IgD-negative memory B cell (primary cell): ENCODE data around the gene RARG. TPM values are rescaled to one million over a fixed set of nuclear protein-coding genes. Genes with fewer than 3 reads are reported as not detected.
A peak's percentile ranks its signal among the peaks of the same experiment; 100 is the strongest.

Experiments used
- H3K27ac Mint-ChIP-seq, 3 donors: one replicate each; pipeline ENCODE4 v1.8.0; 2020 to 2022; ENCODE audit warnings: mild to moderate bottlenecking in 3 of 3, mixed read lengths in 3 of 3, moderate library complexity in 1 of 3
- H3K27me3 Mint-ChIP-seq: one replicate; pipeline ENCODE4 v1.8.0; 2021; ENCODE audit warnings: mixed read lengths
- H3K36me3 Mint-ChIP-seq: one replicate; pipeline ENCODE4 v1.8.0; 2020; ENCODE audit warnings: mild to moderate bottlenecking, mixed read lengths
- H3K4me1 Mint-ChIP-seq, 3 donors: one replicate each; pipeline ENCODE4 v1.8.0; 2020 to 2022; ENCODE audit warnings: mixed read lengths in 3 of 3, mild to moderate bottlenecking in 1 of 3
- H3K4me3 Mint-ChIP-seq, 4 donors: one replicate each; pipeline ENCODE4 v1.8.0; 2020 to 2022; ENCODE audit warnings: mild to moderate bottlenecking in 4 of 4, mixed read lengths in 4 of 4, moderate library complexity in 3 of 4
- H3K9me3 Mint-ChIP-seq, 3 donors: one replicate each; pipeline ENCODE4 v1.8.0; 2020 to 2021; ENCODE audit warnings: mixed read lengths in 3 of 3, mild to moderate bottlenecking in 1 of 3
- polyA plus RNA-seq: library from polyadenylated mRNA; unstranded; fragments of 300-500 nt; fragmentation: Illumina TruSeq; gene quantifications from one replicate; pipeline ENCODE4 v1.2.3, GENCODE V29; 2021

The RARG gene
- 4.8 TPM for polyA plus RNA-seq

DNA sequence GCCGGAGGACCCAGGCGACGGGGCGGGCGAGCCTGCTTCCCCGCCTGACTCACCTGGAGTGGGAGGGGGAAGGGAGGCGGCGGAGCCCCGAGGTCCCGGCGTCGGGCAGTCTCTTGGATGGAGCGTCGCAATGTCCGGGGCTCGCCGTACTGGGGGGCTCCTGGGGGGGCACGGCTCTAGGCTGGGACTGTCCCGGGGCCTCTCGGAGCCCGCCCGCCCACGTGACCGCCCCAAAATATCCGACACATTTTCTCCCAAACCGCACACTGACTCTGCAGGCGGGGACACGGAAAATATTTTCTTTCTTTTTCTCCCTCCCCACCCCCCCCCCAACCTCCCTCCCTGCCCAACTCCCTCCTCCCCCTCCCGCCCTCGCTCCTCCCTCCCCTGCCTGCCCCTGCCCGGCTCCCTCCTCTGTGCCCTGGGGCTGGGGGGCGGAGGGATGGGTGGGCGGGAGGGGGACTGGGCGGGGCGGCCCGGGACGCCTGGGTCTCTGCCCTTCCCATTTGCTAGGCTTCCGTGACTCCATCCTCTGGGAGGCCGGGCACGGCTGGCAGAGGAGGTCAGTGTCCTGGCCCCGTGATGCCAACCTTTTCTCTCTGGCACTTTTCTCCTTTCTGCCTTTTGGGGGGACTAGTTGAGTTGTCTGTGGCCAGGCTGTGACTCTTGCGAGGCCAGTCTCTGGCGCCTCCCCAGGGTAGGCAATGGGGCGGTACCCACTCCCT is at the start of gene RARG:
Gene RARG (minus strand): TSS at position 289 of the 725 bp plus-strand sequence. CDS start 4,664 bp downstream, outside the sequence.
- H3K4me1 Mint-ChIP-seq, result peaks cover 21 to 31% (median 29%) of the 10 kb centered on the region in 3 donors

DNA sequence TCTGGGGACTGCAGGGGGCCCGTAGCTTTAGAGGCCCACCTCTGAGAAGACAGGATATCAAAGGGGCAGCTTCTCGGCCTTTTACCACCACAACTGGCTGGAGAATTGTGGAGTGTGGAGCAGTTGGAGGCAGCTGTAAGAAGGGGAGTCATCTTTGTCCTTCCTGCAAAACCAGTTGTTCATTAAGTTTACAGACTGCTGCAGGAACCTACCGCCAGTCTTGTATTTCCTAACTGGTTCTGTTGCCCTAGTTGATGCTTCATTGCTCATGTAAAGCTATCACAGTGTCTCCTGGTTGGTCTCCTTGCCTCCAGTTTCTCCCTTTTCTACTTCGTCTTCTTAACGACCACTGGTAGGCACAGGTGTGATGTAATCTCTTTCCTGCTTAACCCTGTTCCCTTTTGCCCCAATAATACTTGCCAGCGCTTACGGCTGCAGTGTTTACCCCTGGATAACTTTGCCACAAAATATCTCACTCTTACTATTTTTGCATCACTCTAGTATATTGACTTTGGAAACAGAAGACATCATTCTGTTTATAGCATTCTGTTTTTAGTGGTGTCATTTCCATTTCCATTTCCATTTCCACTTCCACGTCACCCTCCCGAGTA is 48.0 kb upstream of the RARG start:
- Mint-ChIP-seq H3K36me3 (no peaks in the 10 kb centered on the region), H3K27ac (no peak overlapping the region), H3K4me1 (peaks cover 0 to 2% (median 0%) of the 10 kb centered on the region in 3 donors), H3K9me3 (no peaks in the 10 kb centered on the region), H3K27me3 (no peaks in the 10 kb centered on the region), H3K4me3 (no peak overlapping the region)

More for the DNA sequence above, at the start of gene RARG:
- H3K36me3 Mint-ChIP-seq, result no peaks in the 10 kb centered on the region
- H3K4me3 Mint-ChIP-seq, result peak within 1 kb of the TSS; percentile 70 to 97 (median 88)
- H3K27me3 Mint-ChIP-seq, result peaks cover 15% of the 10 kb centered on the region
- H3K9me3 Mint-ChIP-seq, result no peaks in the 10 kb centered on the region
- peak within 1 kb of the TSS in 2 of 3 donors; percentile 9 to 31 for H3K27ac Mint-ChIP-seq

DNA sequence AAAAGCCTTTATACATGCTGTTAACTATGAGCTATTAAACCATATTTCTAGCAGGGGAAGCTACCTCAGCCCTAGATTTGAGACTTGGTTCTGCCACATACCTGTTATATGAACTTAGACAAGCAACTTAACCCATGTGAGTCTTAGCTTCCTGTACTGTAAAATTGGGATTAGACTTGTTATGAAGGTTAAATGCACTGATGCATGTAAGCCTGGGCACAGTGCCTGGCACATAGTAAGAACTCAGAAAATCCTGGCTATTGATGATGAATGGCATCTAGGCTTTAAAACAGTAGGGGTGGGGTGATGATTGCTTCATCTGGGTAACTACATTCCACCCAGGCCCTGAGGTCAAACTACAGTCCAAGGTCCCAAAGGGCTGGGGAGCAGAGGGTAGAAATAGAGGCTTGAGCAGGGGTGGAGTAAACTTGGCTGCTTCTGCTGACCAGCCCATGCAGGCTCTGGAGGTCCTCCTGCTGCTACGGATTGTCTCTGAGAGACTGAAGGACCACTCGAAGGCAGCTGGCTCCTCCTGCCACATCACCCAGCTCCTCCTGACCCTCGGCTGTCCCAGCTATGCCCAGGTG is 47.4 kb upstream of the RARG start:
- no peak overlapping the region for H3K27ac Mint-ChIP-seq
- peaks cover 0 to 2% (median under 1%) of the 10 kb centered on the region in 3 donors for H3K4me1 Mint-ChIP-seq
- no peak overlapping the region for H3K4me3 Mint-ChIP-seq
- H3K27me3 Mint-ChIP-seq, result no peaks in the 10 kb centered on the region
- H3K36me3 Mint-ChIP-seq, result no peaks in the 10 kb centered on the region
- H3K9me3 Mint-ChIP-seq, result no peaks in the 10 kb centered on the region

DNA sequence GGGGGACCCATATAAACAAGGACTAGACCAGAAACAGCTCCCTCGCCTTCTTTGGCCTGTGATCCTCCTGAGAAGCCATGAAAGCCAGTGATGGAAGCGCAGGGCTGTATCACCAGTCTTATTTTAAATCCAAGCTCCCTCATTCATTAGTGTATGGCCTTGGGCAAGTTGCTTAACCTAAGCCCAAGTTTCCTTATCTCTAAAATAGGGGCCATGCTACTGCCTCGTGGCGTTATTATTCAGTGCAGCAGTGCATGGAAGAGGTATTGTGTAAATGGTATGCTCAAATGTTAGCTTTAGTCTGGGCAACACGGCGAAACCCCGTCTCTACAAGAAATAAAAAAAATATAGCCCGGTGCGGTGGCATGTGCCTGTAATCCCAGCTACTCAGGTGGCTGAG is 46.0 kb upstream of the RARG start:
- Mint-ChIP-seq H3K4me3 (no peak overlapping the region), H3K9me3 (no peaks in the 10 kb centered on the region), H3K4me1 (peaks cover 0 to 2% (median 2%) of the 10 kb centered on the region in 3 donors), H3K36me3 (peaks cover 1% of the 10 kb centered on the region), H3K27ac (peak overlapping the region in 1 of 3 donors; percentile 47), H3K27me3 (no peaks in the 10 kb centered on the region)

DNA sequence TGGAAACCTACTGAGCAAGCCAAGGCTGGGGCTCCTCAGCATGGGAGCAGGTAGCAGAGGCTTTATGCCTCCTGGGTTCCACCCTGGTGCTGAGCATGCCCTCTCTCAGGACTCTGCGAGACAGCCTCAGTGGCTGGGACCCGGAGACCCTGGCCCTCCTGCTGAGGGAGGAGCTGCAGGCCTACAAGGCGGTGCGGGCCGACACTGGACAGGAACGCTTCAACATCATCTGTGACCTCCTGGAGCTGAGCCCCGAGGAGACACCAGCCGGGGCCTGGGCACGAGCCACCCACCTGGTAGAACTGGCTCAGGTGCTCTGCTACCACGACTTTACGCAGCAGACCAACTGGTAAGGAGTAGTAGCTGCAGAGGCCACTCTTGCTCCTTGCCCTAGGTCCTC is 44.5 kb upstream of the RARG start:
- Mint-ChIP-seq H3K27me3 (no peaks in the 10 kb centered on the region), H3K27ac (no peak overlapping the region), H3K4me1 (peaks cover 0 to 5% (median 2%) of the 10 kb centered on the region in 3 donors), H3K4me3 (no peak overlapping the region), H3K36me3 (peaks cover 1% of the 10 kb centered on the region), H3K9me3 (no peaks in the 10 kb centered on the region)

DNA sequence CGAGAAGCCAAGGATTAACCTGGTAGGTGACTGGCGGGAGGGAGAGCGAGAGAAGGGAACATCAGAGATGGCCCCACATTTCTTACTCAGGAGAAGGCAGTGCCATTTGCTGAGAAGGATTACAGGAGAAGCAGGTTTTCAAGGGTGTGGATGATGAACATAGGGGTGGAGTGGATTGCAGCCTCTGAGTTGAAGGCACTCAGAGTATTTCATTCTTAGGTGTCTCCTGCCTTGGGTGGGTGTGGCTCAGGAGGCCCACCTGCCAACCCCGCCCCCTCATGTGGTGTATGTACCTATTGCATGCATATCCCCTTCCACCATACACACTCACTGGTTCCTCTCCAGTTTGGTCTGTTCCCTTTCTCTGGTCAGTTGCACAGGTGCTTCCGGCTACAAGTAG is 42.4 kb upstream of the RARG start:
- peaks cover 0 to 3% (median 2%) of the 10 kb centered on the region in 3 donors for H3K4me1 Mint-ChIP-seq
- no peak overlapping the region for H3K4me3 Mint-ChIP-seq
- no peaks in the 10 kb centered on the region for H3K27me3 Mint-ChIP-seq
- H3K9me3 Mint-ChIP-seq, result no peaks in the 10 kb centered on the region
- H3K36me3 Mint-ChIP-seq, result peaks cover 1% of the 10 kb centered on the region
- no peak overlapping the region for H3K27ac Mint-ChIP-seq

DNA sequence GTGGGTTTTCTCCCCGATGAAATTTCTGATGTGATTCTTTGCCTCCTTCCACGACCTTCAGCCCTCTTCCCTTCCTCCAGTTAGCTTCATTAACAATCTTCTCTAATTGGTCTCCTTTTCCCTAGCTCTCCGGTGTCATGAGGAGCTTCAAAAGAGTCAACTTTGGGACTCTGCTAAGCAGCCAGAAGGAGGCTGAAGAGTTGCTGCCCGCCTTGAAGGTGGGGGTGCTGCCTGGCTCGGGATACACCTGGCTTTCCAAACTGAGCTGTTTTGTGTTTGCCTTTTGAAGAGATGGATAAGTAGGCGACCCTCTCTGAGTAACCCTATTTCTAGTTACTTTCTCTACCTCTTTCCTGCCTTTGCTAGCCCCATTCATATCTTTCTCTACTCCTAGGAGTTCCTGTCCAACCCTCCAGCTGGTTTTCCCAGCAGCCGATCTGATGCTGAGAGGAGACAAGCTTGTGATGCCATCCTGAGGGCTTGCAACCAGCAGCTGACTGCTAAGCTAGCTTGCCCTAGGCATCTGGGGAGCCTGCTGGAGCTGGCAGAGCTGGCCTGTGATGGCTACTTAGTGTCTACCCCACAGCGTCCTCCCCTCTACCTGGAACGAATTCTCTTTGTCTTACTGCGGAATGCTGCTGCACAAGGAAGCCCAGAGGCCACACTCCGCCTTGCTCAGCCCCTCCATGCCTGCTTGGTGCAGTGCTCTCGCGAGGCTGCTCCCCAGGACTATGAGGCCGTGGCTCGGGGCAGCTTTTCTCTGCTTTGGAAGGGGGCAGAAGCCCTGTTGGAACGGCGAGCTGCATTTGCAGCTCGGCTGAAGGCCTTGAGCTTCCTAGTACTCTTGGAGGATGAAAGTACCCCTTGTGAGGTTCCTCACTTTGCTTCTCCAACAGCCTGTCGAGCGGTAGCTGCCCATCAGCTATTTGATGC is 36.9 kb upstream of the RARG start:
- Mint-ChIP-seq H3K36me3 (no peaks in the 10 kb centered on the region), H3K27ac (peak overlapping the region; percentile 81 to 98 (median 94)), H3K9me3 (no peaks in the 10 kb centered on the region), H3K4me3 (peak overlapping the region; percentile 96 to 99 (median 98)), H3K27me3 (no peaks in the 10 kb centered on the region), H3K4me1 (peaks cover 16 to 19% (median 19%) of the 10 kb centered on the region in 3 donors)

DNA sequence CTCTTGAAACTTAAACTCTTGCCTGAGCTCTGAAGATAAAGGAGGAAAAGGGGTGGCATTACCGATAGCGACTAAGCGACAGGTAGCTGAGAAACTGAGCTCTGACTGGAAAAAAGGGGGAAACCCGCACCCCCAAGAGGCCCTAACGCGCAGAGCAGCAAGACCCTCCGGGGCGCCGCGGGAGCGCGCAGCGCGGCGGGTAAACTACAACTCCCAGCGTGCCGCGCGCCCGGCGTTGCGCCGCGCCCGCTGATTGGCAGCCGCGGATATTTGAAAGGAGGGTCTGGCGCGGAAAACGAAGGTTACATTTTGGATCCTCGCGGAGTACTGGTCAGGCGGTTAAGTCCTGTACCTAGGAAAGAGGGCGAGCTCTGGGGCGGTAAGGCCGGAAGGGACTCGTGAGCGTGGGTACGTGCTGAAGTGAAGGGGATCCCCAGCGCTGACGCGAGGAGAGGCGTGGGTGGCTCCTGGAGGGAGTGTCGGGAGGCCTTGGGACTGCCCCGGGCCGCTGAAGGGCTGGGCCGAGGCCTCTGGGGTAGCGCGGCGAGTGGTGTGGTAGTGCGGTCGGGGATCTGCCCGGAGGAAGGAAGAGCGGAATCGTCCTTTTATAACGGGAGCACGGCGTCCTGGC is 36.1 kb upstream of the RARG start, which contains the start of gene ESPL1:
Gene ESPL1 (plus strand): TSS at position 301 of the 631 bp plus-strand sequence. CDS start 468 bp downstream, outside the sequence.
- Mint-ChIP-seq H3K4me1 (peaks cover 16 to 19% (median 19%) of the 10 kb centered on the region in 3 donors), H3K36me3 (no peaks in the 10 kb centered on the region), H3K4me3 (peak within 1 kb of the TSS; percentile 96 to 99 (median 98)), H3K27ac (peak within 1 kb of the TSS; percentile 81 to 98 (median 94)), H3K9me3 (no peaks in the 10 kb centered on the region), H3K27me3 (no peaks in the 10 kb centered on the region)

DNA sequence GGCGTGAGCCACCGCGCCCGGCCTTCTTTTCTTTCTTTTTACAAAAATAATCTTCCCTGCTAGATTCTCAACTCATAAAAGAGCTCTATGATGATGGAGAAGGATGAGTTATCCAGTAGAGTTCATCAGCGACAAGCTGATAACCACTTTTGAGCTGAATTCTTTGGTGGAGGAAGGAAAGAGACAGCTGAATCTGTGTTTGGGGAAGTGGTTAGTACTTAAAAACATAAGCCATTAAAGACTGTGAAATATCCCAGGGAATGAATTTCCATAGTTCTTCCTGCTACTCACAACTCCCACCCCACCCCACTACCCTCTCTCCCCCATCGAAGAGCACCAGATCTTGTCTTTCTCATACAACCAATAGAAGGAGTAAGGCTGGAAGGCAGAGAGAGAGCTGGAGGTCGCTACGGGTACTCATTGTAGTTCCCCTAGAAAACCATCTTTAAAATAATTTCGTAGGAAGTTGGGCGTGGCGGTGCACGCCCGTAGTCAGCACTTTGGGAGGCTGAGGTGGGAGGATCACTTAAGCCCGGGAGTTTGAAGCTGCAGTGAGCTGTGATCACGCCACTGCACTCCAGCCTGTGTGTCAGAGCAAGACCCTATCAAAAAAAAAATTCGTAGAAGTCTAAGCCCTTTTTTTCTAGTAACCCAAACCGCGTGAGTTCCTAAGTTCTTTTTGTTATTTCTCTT is 35.4 kb upstream of the RARG start:
- no peaks in the 10 kb centered on the region for H3K36me3 Mint-ChIP-seq
- H3K27me3 Mint-ChIP-seq, result no peaks in the 10 kb centered on the region
- H3K4me1 Mint-ChIP-seq, result peaks cover 16 to 20% (median 19%) of the 10 kb centered on the region in 3 donors
- H3K27ac Mint-ChIP-seq, result peak overlapping the region; percentile 81 to 98 (median 94)
- H3K4me3 Mint-ChIP-seq, result peak overlapping the region; percentile 96 to 99 (median 98)
- no peaks in the 10 kb centered on the region for H3K9me3 Mint-ChIP-seq

DNA sequence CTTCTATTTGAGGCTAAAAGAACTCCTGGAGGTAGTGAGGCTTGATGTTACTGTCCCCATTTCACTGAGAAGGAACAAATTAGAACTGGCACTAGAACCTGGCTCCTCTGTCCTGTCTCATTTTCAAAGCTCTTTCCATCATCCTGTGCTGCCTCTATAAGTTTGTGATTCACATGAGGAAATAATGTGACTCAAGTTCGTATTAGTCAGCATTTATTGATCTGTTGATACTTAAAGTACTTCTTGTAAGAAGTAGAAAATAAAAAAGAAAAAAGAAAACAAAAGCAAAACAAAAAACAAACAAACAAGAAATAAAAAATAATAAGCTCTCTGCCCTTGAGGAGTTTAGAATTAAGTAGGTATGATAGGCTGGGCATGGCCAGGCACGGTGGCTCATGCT is 33.8 kb upstream of the RARG start:
- H3K4me1 Mint-ChIP-seq, result peaks cover 16 to 19% (median 17%) of the 10 kb centered on the region in 3 donors
- no peak overlapping the region for H3K4me3 Mint-ChIP-seq
- no peaks in the 10 kb centered on the region for H3K9me3 Mint-ChIP-seq
- H3K27me3 Mint-ChIP-seq, result no peaks in the 10 kb centered on the region
- no peak overlapping the region for H3K27ac Mint-ChIP-seq
- H3K36me3 Mint-ChIP-seq, result no peaks in the 10 kb centered on the region

DNA sequence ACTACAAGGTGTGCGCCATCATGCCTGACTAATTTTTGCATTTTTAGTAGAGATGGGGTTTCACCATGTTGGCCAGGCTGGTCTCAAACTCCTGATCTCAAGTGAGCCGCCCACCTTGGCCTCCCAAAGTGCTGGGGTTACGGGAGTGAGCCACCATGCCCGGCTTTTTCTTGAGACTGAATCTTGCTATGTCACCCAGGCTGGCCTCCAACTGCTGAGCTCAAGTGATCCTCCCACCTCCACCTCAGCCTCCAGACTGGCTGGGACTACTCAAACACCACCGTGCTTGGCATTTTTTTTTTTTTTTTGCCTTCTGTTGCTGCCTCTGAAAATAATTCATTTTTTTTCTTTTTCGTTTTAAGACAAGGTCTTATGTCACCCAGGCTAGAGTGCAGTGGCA is 27.9 kb upstream of the RARG start:
- Mint-ChIP-seq H3K27me3 (no peaks in the 10 kb centered on the region), H3K9me3 (no peaks in the 10 kb centered on the region), H3K36me3 (no peaks in the 10 kb centered on the region), H3K4me3 (no peak overlapping the region), H3K4me1 (peaks cover 11 to 27% (median 16%) of the 10 kb centered on the region in 3 donors), H3K27ac (no peak overlapping the region)

DNA sequence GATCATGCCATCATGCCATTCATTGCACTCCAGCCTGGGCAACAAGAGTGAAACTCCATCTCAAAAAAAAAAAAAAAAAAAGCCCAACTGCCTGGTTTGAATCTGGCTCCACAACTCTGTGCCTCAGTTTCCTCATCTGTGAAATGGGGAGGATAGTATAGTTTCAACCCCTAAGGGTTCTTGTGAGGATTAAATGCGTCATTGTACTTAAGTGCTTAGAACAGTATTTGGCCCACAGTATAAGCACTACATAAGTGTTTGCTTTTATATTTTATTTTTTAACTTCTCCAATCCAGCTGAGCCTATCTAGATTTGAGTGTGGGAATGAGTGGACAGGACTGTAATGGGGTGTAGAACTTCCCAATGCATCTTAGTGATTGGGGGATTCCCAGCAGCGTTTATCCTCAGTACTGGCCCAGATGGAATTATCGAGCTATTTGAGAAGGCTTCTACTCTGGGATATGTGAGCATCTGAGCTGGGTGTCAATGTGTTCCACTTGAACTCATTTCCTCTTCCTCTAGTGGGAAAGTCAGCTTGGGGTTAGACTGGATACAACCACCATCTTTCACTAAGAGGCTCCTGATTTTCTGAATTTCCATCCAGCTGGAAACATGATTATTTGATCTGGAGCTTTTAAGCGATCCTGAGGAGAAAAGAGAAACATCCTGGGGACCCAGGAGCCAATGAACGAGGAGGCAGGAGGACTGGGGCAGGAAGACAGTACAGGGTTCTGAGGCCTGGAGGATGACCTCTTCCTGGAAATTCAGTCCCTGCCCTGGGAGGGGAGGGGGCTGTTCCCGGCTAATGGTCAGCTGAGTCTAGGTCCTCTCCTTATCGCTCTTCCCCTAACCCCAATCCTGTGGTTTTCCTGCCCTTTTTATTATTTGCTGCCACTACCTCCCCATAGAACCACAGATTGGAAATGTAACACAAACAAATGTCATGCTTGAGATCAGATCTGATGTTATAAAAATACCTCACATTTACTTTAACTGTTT is 26.8 kb upstream of the RARG start:
- Mint-ChIP-seq H3K27ac (peak overlapping the region in 2 of 3 donors; percentile 48 to 63), H3K4me3 (peak overlapping the region in 1 of 4 donors; percentile 65), H3K27me3 (no peaks in the 10 kb centered on the region), H3K9me3 (no peaks in the 10 kb centered on the region), H3K36me3 (peaks cover 2% of the 10 kb centered on the region), H3K4me1 (peaks cover 11 to 29% (median 19%) of the 10 kb centered on the region in 3 donors)
